ENCODE measurements around the gene PIGC. TPM values are rescaled to one million over a fixed set of nuclear protein-coding genes. Genes with fewer than 3 reads are reported as not detected.

PIGC gene
- total and polyA plus RNA-seq, 10 of the 15 experiments (the other 5 are each of a cell fraction or from before 2014, with no cell fraction given), result 11.0 to 37.3 (median 19.6) TPM

GRCh38 chr1:172472495-172472894 is 28.6 kb upstream of the PIGC start (continued):
- TF ChIP-seq ZNF592 (IDR thresholded peaks at IDR 0.05) (no peak), TARDBP (IDR thresholded peaks at IDR 0.05; ENCODE audit: borderline replicate concordance) (no peak), SREBF1 (IDR thresholded peaks at IDR 0.05; ENCODE audit: low read length) (no peak), POLR2A (IDR thresholded peaks at IDR 0.05; ENCODE audit: low read depth, low read length) (no peak), NR2F1 (conservative IDR thresholded peaks at IDR 0.05) (no peak), PML (IDR thresholded peaks at IDR 0.05; ENCODE audit: low read length) (no peak), TAF1 (IDR thresholded peaks at IDR 0.05; ENCODE audit: borderline replicate concordance, low read depth, low read length) (no peak), ZBTB33 (IDR thresholded peaks at IDR 0.05) (no peak), NBN (IDR thresholded peaks at IDR 0.05) (no peak), RFX5 (IDR thresholded peaks at IDR 0.05; ENCODE audit: low read depth, low read length) (no peak), WRNIP1 (IDR thresholded peaks at IDR 0.05; ENCODE audit: borderline replicate concordance, low read depth, low read length) (no peak), FOXM1 (IDR thresholded peaks at IDR 0.05; ENCODE audit: low read depth, low read length) (no peak), E4F1 (IDR thresholded peaks at IDR 0.05; ENCODE audit: borderline replicate concordance, partially characterized antibody) (no peak), CTCF (IDR thresholded peaks at IDR 0.05 in 2 of 3, conservative IDR thresholded peaks at IDR 0.05 in 1 of 3; ENCODE audit: control insufficient read depth in 2 of 3, extremely low read depth in 1 of 3, insufficient read depth in 1 of 3, low read depth in 3 of 3, low read length in 3 of 3) (no peak), RB1 (IDR thresholded peaks at IDR 0.05; ENCODE audit: borderline replicate concordance) (no peak)

All from GM12878 (cell line).